Measurements from ENCODE around the gene KRT78.
"Not testable (repeated sequence)": the region's sequence is repeated elsewhere in the genome, so short reads cannot be mapped to it uniquely, and the experiment has no call there.

KRT78 gene

GRCh38 chr12:52870361-52871290, 21.8 kb upstream of the KRT78 start:
- no peak for DNase-seq

DNA sequence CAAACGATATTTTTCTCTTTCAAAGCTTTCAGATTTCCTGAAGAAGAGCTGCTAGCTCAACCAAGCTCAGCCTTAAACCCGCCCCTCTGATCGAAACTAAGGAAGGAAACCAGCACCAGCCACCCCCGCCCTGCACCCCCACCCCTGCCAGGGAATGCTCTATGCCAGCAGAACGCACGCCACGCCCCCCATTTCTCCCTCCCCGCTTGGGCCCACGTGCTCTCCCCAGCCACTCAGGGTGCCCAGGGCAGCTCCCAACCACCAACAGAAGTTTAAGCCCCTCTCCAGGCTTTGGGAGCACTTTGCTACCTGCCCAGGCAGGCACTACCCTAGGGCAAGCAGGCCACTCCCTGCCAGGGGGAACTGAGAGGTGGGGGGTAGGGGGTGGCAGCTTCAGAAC, 18.8 kb upstream of the KRT78 start:
- DNase-seq = no peak

GRCh38 chr12:52867152-52867551, 18.4 kb upstream of the KRT78 start:
- DNase-seq = no peak

DNA sequence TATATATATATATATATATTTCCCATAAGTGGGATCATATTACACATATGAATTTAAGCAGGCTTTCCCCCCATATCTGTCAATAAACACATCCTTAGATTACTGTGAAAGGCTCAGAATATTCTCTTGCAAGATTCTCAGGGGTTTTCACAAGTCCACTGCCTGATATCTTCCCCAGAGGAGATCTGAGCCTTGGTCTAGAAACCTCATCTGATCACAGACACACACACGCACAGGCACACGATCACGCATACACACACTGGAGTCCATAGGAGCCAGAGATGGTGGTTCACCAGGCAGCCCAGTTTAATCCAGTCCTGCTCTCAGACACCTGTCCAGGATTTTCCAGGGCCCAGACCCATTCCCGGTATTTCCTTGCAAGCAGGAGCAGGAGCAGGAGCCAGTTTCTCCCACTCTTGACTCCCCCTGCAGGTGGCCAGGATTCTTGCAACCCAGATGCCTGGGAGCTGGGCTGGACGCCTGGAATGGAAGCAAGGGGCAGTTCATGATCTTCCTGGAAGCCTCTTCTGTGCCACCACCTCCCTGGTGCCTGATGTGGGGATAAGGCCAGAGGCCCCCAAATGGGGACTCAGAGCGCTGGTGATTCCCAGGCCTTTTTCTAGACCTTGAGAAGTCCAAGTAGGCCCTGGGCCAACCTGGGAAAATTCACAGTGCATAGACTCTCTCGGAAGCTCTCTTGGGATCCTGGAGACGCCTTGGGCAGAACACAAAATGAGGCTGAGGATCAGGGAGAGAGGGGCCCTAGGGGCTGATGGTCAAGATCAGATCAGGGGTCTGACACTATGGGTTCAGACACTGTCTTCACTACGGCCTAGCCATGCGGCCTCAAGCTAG, 16.5 kb upstream of the KRT78 start:
- DNase-seq = no peak

DNA sequence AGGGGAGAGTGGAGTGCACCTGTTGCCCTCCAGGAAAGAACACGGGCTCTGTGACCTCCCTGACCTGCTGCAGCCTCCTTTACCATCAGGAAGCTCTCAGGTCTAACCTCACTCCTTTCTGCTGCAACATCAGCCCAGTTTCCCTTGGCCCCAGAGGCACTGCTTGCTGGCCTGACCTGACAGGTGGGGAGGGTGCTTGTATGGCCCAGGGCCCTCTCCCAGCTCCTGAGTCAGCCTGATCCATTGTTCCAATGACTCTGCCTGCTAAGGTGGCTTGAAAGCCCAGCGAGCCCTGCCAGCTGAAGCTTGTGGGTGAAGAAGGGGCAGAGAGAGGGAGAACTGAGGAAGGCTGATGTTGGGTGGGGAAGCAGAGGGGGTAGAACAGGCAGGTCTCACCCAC, 13.2 kb upstream of the KRT78 start:
- no peak for DNase-seq

DNA sequence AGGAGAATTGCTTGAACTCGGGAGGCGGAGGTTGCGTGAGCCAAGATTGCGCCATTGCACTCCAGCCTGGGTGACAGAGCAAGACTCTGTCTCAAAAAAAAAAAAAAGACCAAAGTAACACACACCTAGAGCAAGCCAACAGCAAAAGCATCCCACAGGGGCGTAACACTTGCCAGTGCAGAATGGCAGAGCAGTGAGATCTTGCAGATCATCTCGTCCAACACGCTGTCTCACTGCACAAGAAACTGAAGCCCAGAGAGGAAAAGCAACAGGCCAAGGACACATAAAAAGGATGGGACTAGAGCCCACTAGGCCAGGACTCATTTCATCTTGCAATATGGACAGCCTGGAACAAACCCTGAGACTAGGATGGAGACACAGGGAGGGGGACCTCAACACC, 12.7 kb upstream of the KRT78 start:
- DNase-seq = no peak

- DNase-seq = no peak
Measured at GRCh38 chr12:52860102-52860823, 11.5 kb upstream of the KRT78 start.

DNA sequence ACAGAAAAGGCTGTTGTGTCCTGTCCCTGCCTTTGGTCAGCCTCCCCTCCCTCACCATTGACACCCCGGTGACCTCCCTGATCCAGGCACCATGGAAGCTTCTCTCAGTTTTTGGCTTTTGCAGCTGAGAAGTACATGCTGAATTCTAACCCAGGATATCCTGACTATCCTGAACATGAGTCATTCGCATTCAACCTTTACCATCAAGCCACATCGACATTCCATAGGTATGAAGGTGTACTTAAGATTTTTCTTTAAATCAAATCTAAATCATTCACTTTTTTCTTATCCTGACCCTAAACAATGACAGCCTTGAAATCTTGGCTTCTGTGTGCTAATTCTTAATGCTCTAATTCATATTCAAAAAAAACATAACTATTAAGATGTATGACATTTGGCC, 8.7 kb upstream of the KRT78 start:
- DNase-seq = no peak

DNA sequence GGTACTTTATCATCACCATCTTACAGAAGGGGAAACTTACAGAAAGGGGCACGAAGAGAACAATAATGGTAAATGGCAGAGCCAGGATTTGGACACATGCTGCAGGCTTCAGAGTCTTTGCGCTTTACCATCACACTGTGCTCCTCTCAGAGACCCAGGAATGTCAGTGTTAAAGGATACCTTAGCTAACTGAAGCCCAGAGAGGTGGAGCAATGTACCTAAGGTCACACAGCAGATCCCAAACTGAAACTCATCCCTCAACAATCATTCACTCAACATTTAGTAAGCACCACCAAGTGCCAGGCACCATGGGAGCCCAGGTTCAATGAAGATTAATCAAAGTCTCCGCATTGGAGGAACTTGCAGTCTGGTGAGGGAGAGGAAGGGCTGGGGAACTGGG, 8.0 kb upstream of the KRT78 start:
- no peak for DNase-seq

- DNase-seq = not testable (repeated sequence)
Measured at GRCh38 chr12:52856077-52856476, 7.3 kb upstream of the KRT78 start.

- DNase-seq = no peak
Measured at GRCh38 chr12:52851787-52852186, 3.0 kb upstream of the KRT78 start.

DNA sequence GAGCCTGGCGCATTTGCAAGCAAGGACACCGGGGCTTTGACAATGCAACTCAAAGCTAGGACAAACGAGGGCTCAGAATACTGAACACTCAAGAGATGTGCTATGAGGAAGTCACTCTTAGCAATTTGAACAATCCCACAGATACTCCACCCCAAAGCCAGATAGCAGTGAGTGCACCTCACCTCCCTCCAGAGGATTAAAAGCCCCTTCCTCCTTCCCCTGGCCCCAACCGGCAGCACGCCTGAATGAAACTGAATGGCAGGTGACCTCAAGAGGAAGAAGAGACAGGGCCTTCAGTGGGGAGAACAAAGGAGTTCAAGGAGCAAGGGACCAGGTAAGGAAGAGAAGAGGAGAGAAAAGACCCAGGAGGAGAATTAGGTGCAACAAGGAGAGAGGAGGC, 1.9 kb upstream of the KRT78 start:
- no peak for DNase-seq

DNA sequence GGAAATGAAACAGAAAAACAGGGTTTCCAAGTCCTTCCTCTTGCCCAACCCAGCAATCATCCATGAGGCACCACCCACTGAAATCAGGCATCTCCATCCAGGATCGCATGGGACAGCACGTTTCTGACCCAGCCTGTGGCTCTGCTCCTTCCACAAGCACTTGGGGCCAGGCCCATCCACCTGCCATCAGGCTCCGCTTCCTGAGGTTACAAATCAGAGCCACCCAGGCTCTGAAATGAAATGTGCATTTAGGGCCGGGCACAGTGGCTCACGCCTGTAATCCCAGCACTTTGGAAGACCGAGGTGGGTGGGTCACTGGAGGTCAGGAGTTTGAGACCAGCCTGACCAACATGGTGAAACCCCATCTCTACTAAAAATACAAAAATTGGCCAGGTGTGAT, 717 bp upstream of the KRT78 start:
- no peak for DNase-seq

DNA sequence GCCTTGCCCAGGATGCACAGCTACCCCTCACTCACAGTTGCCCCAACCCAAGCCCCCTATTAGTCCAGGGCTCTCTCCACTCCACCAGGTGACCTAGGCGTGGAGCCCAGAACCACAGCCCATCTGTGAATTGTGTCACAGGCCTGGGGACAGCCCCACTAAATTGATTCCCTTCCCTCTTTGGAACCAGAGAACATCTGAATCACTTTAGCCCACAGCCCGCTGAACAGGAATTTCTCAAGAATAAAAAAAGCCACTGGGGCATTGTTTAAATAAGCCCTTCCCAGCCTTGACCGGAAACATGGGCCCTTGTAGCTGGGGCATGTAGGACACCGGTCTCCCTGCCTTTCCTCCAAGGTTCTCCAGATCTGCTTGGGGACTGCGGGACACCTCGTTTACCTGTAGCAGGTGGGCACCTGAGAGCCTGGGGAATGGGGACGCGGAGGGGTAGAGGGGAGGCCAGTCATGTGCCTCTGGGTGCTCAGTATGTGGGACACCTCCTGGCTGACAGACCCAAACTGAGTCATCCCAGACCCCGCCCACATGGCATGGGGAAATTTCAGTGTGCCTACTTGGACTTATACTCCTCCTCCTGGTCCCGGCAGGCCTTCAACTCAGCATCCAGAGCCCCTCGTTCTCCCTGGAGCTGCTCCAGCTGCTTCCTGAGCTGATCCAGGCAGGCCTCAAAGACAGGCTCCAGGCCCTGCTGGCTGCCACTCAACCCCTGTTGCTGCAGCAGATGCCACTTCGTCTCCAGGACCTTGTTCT, 1.3 kb downstream of the KRT78 start:
- no peak for DNase-seq

DNA sequence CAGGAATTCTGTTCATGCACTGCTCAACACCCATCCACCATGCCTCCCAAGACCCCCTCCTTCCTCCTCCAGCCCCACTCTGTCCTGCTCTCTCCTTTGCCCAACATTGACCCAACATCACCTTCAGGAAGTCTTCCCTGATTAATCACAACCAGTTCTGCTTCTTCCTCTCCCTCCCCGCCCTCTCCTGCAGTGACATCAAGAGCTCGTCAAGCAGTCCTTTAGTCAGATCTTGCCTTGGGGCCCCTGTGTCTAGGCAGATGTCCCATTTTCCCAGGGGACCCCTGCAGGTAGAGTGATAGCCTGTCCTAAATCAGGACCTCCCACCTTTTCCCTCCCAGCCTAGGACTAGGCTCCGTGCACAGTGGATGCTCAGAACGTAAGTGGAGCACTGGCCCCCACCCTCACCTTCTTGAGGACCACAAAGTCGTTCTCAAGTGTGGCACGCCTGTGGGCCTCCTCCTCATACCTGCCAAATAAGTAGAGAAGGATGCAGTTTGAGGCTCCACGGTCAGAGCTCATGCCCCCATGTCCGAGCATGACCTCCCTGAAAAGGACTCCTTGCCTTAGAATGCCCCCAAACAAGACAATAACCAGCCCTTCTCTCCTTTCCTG, 2.3 kb downstream of the KRT78 start:
- DNase-seq = no peak

DNA sequence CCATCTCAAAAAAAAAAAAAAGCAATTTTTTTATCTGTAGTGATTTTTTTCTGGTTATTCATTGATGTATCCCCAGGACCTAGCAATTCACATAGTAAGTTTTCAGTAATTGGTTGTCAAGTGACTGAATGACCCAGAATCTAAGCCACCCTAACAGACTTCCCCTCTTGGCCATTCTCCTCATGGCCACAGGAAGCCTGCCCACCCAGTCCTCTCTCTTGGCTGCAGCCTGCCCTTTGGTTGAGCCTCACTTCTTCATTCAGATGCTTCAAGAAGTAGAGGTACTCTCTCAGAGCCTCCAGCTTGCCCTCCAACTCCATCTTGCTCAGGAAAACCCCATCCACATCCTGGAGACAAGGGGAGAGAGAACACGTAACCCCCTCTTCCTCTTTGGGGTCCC, 2.8 kb downstream of the KRT78 start:
- no peak for DNase-seq

- DNase-seq = no peak
Measured at GRCh38 chr12:52844386-52844785, 4.4 kb downstream of the KRT78 start.

DNA sequence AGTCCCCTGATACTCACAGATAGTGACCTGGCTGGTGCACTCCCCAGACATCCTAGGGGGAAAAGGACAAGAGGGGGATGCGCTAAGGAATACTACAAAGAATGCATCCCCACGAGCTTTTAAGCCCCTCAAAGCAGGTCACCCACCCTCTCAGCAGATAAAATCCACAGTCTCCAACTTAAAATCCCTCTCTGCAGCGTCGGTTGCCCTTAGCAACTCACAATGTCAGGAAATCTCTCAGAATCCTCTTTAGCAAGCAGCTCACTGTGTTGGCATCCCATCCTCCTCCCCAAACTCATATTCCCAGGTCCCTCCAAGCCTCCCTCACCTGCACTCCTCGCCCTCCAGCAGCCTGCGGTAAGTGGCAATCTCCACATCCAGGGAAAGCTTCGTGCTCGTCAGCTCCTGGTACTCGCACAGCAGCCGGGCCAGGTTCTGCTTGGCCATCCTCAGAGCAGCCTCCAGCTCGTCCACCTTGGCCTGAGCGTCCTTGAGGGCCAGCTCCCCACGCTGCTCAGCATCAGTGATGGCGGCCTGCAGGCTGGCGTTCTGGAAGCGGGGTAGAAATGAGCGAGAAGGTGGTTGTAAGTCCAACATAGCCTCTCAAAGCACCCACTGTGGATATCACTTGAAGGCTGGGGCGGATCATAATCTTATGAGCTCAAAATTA, 9.2 kb downstream of the KRT78 start:
- DNase-seq = no peak

DNA sequence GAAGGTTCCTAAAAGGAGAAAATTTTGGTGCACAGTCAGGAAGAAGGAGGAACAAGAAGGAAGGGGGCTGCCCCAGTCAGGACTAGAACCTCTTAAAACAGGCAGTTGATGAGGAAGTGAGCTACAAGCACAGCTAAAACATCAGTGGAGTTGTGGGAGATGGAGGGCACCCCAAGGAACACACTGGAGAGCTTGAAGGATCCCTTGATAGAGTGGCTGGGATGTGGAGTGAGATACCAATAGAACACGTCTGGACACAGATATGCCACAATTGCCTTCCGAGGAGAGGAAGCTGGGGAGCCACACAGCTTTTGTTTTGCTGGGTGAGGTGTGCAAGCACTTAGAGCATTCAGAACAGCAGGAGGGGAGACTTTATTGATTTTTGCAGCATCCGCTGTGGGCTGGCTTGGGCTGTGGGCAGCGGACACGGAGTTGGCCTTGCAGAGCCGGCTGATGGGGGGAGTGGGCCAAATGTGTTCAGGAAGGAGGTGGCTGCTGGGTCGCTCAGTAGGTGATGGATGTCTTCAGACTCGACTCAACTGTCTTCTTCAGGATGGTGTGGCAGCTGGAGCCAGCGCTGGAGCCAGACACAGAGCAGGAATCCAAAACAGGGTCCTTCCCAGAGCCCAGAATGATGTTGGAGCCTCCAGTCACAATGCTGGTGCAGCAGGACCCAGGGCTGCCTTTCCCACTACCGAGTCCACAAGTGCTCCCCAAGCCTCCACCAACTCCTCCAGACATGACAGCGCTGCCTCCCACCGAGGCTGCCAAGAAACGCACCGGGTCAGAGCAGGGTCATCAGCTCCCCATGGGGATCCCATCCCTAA, 10.0 kb downstream of the KRT78 start:
- DNase-seq = no peak

- DNase-seq = no peak
Measured at GRCh38 chr12:52837781-52838608, 10.8 kb downstream of the KRT78 start.

Data from cerebellar nuclear complex (tissue), 1 donor.